Liver (tissue), 9 donors: ENCODE data around the gene MAP4K4. TPM values are rescaled to one million over a fixed set of nuclear protein-coding genes. Genes with fewer than 3 reads are reported as not detected.

Source experiments
- DNase-seq: peaks from one replicate; pipeline ENCODE4 v3.0.0-alpha.2; 2017; ENCODE audit warnings: low spot score
- H3K27ac ChIP-seq, 2 donors: one replicate each; pipeline ENCODE4 v1.7.0; 2013; ENCODE audit warnings: inconsistent platforms in 2 of 2, low read length in 2 of 2, control low read depth in 1 of 2, low read depth in 1 of 2, mild to moderate bottlenecking in 1 of 2
- H3K27me3 ChIP-seq, 4 donors: one replicate each; pipeline versions ENCODE4 v1.6.1 to v1.7.0; 2013; ENCODE audit warnings: low read length in 3 of 4, inconsistent platforms in 1 of 4, mild to moderate bottlenecking in 1 of 4, moderate library complexity in 1 of 4; ENCODE audit not compliant: control insufficient read depth in 4 of 4, insufficient read depth in 4 of 4
- H3K36me3 ChIP-seq, 4 donors: one replicate each; pipeline versions ENCODE4 v1.6.1 to v1.7.0; 2013; ENCODE audit warnings: low read length in 3 of 4, mild to moderate bottlenecking in 3 of 4, low read depth in 1 of 4, moderate library complexity in 1 of 4; ENCODE audit not compliant: control insufficient read depth in 4 of 4, insufficient read depth in 3 of 4
- H3K4me1 ChIP-seq, 4 donors: one replicate each; pipeline versions ENCODE4 v1.6.1 to v1.7.0; 2013; ENCODE audit warnings: low read length in 3 of 4, mild to moderate bottlenecking in 3 of 4, moderate library complexity in 1 of 4; ENCODE audit not compliant: control insufficient read depth in 4 of 4, insufficient read depth in 4 of 4
- H3K4me3 ChIP-seq, 3 donors: one replicate each; pipeline versions ENCODE4 v1.6.1 to v1.7.0; 2013; ENCODE audit warnings: low read length in 3 of 3, control low read depth in 1 of 3, low read depth in 1 of 3, mild to moderate bottlenecking in 1 of 3
- H3K9ac ChIP-seq, 2 donors: one replicate each; pipeline ENCODE4 v1.7.0; 2013; ENCODE audit warnings: low read length in 2 of 2, mild to moderate bottlenecking in 2 of 2, moderate library complexity in 2 of 2, control low read depth in 1 of 2, low read depth in 1 of 2
- H3K9me3 ChIP-seq, 4 donors: one replicate each; pipeline versions ENCODE4 v1.6.1 to v1.7.0; 2013; ENCODE audit warnings: low read length in 3 of 4; ENCODE audit not compliant: control insufficient read depth in 4 of 4
- EGR1 ChIP-seq, 2 donors: IDR thresholded peaks; 2 replicates each; pipeline ENCODE4 v1.6.1; 2016 to 2018; ENCODE audit warnings: antibody characterized with exemption in 2 of 2, low read depth in 2 of 2
- FOXA1 ChIP-seq: IDR thresholded peaks from 2 replicates; pipeline ENCODE4 v1.6.1; 2016; ENCODE audit warnings: antibody characterized with exemption
- FOXA2 ChIP-seq: IDR thresholded peaks from 2 replicates; pipeline ENCODE4 v1.6.1; 2016; ENCODE audit warnings: antibody characterized with exemption
- GABPA ChIP-seq, 2 donors: IDR thresholded peaks in 1 of 2; conservative IDR thresholded peaks in 1 of 2; 2 replicates each; pipeline ENCODE4 v1.6.1; 2016; ENCODE audit warnings: antibody characterized with exemption in 2 of 2, mild to moderate bottlenecking in 1 of 2, moderate library complexity in 1 of 2
- HNF4A ChIP-seq, 2 donors: conservative IDR thresholded peaks; 2 replicates each; pipeline ENCODE4 v1.6.1; 2016; ENCODE audit warnings: antibody characterized with exemption in 2 of 2, mild to moderate bottlenecking in 2 of 2
- HNF4G ChIP-seq: IDR thresholded peaks from 2 replicates; pipeline ENCODE4 v1.6.1; 2016; ENCODE audit warnings: antibody characterized with exemption
- JUND ChIP-seq, 2 donors: IDR thresholded peaks; 2 replicates each; pipeline ENCODE4 v1.6.1; 2016; ENCODE audit warnings: antibody characterized with exemption in 2 of 2
- NR2F2 ChIP-seq: IDR thresholded peaks from 2 replicates; pipeline ENCODE4 v1.6.1; 2016; ENCODE audit warnings: antibody characterized with exemption
- RAD21 ChIP-seq, 2 donors: IDR thresholded peaks; 2 replicates each; pipeline ENCODE4 v1.6.1; 2016; ENCODE audit warnings: antibody characterized with exemption in 2 of 2, mild to moderate bottlenecking in 2 of 2
- RXRA ChIP-seq, 2 donors: IDR thresholded peaks; 2 replicates each; pipeline ENCODE4 v1.6.1; 2017 to 2018; ENCODE audit warnings: antibody characterized with exemption in 2 of 2, mild to moderate bottlenecking in 1 of 2
- SP1 ChIP-seq: IDR thresholded peaks from 2 replicates; pipeline ENCODE4 v1.6.1; 2018; ENCODE audit warnings: antibody characterized with exemption, mild to moderate bottlenecking
- TAF1 ChIP-seq: conservative IDR thresholded peaks from 2 replicates; pipeline ENCODE4 v1.6.1; 2016; ENCODE audit warnings: antibody characterized with exemption, mild to moderate bottlenecking
- YY1 ChIP-seq: IDR thresholded peaks from 2 replicates; pipeline ENCODE4 v1.6.1; 2016; ENCODE audit warnings: antibody characterized with exemption, mild to moderate bottlenecking
- WGBS: extraction: QIAGEN DNeasy Blood & Tissue Kit; methylation state at CpG from one replicate; pipeline ENCODE4 v1.1.7; 2013; 5-methylcytosine and 5-hydroxymethylcytosine counted together
- polyA plus RNA-seq, 2 donors: library from polyadenylated mRNA; stranded (reverse) in 1 of 2; unstranded in 1 of 2; fragments of 200-250 nt in 1 of 2; fragments of >200 nt in 1 of 2; fragmentation: Nextera tagmentation in 1 of 2; extraction: Ambion mirVana in 1 of 2; gene quantifications; one replicate each; pipeline versions ENCODE4 v1.2.1 to v1.2.3, GENCODE V29; 2013 to 2015
- total RNA-seq, 2 donors: library from RNA; depleted of rRNA; stranded (reverse); fragments of >200 nt; gene quantifications; one replicate each; pipeline ENCODE4 v1.2.3, GENCODE V29; 2014
- TF ChIP-seq, protein P1 (sequence below): IDR thresholded peaks from 2 replicates; pipeline ENCODE4 v1.6.1; 2016; ENCODE audit warnings: antibody characterized with exemption
- TF ChIP-seq, protein P2 (sequence below): IDR thresholded peaks from 2 replicates; pipeline ENCODE4 v1.6.1; 2016; ENCODE audit warnings: antibody characterized with exemption
- TF ChIP-seq, protein P3 (sequence below): IDR thresholded peaks from 2 replicates; pipeline ENCODE4 v1.6.1; 2016; ENCODE audit warnings: antibody characterized with exemption, mild to moderate bottlenecking
- TF ChIP-seq, protein P4 (sequence below): IDR thresholded peaks from 2 replicates; pipeline ENCODE4 v1.6.1; 2016; ENCODE audit warnings: antibody characterized with exemption
- TF ChIP-seq, protein P5 (sequence below): fragments of 150-350 bp; IDR thresholded peaks from 2 replicates; pipeline ENCODE4 v1.5.1; 2017; ENCODE audit warnings: improper control_type of control experiment, low read depth, low read length; ENCODE audit not compliant: missing input control
- donor health status: healthy.
- donor health status: healthy.
- donor health status: healthy.
- donor health status: healthy.
- donor health status: healthy.

Gene MAP4K4
- total and polyA plus RNA-seq, 4 donors, result 9.1 to 40.0 (median 23.6) TPM

DNA sequence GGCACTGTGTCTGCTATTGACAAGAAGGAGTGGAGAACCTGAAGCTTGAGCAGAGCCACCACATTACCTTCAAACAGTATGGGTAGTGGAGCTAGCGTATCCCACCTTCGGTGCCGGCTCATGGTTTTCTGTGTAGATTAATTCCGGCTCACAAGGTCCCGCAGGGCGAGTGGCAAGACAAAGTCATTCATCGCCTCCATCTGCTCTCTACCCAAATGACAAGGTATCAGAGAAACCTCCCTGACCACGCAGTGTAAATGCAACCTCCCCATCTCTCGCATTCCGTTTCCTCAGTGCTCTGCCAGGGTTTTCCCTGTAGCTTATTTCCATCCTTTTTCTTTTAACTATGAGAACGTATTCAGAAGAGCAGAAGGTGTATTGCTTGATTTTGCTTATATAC, 79.8 kb downstream of the MAP4K4 start:
- no peak for DNase-seq
- H3K27ac ChIP-seq, result no peak overlapping the region
- TF ChIP-seq RXRA (IDR thresholded peaks at IDR 0.05), result no peak
- TF ChIP-seq, protein P1, sequence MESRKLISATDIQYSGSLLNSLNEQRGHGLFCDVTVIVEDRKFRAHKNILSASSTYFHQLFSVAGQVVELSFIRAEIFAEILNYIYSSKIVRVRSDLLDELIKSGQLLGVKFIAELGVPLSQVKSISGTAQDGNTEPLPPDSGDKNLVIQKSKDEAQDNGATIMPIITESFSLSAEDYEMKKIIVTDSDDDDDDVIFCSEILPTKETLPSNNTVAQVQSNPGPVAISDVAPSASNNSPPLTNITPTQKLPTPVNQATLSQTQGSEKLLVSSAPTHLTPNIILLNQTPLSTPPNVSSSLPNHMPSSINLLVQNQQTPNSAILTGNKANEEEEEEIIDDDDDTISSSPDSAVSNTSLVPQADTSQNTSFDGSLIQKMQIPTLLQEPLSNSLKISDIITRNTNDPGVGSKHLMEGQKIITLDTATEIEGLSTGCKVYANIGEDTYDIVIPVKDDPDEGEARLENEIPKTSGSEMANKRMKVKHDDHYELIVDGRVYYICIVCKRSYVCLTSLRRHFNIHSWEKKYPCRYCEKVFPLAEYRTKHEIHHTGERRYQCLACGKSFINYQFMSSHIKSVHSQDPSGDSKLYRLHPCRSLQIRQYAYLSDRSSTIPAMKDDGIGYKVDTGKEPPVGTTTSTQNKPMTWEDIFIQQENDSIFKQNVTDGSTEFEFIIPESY, result no peak
- TF ChIP-seq, protein P2, sequence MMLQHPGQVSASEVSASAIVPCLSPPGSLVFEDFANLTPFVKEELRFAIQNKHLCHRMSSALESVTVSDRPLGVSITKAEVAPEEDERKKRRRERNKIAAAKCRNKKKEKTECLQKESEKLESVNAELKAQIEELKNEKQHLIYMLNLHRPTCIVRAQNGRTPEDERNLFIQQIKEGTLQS, result no peak
- no peak for TF ChIP-seq TAF1
- no peak for TF ChIP-seq RAD21 (IDR thresholded peaks at IDR 0.05)
- TF ChIP-seq HNF4G, result no peak
- TF ChIP-seq HNF4A (conservative IDR thresholded peaks at IDR 0.05), result no peak
- no peak for TF ChIP-seq NR2F2
- TF ChIP-seq JUND (IDR thresholded peaks at IDR 0.05), result no peak
- no peak for TF ChIP-seq GABPA (IDR thresholded peaks at IDR 0.05 in 1 of 2, conservative IDR thresholded peaks at IDR 0.05 in 1 of 2)
- TF ChIP-seq, protein P3, sequence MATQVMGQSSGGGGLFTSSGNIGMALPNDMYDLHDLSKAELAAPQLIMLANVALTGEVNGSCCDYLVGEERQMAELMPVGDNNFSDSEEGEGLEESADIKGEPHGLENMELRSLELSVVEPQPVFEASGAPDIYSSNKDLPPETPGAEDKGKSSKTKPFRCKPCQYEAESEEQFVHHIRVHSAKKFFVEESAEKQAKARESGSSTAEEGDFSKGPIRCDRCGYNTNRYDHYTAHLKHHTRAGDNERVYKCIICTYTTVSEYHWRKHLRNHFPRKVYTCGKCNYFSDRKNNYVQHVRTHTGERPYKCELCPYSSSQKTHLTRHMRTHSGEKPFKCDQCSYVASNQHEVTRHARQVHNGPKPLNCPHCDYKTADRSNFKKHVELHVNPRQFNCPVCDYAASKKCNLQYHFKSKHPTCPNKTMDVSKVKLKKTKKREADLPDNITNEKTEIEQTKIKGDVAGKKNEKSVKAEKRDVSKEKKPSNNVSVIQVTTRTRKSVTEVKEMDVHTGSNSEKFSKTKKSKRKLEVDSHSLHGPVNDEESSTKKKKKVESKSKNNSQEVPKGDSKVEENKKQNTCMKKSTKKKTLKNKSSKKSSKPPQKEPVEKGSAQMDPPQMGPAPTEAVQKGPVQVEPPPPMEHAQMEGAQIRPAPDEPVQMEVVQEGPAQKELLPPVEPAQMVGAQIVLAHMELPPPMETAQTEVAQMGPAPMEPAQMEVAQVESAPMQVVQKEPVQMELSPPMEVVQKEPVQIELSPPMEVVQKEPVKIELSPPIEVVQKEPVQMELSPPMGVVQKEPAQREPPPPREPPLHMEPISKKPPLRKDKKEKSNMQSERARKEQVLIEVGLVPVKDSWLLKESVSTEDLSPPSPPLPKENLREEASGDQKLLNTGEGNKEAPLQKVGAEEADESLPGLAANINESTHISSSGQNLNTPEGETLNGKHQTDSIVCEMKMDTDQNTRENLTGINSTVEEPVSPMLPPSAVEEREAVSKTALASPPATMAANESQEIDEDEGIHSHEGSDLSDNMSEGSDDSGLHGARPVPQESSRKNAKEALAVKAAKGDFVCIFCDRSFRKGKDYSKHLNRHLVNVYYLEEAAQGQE, result no peak
- no peak for TF ChIP-seq EGR1 (IDR thresholded peaks at IDR 0.05; ENCODE audit: low read depth in 2 of 2)
- no peak for TF ChIP-seq FOXA1
- TF ChIP-seq, protein P4, sequence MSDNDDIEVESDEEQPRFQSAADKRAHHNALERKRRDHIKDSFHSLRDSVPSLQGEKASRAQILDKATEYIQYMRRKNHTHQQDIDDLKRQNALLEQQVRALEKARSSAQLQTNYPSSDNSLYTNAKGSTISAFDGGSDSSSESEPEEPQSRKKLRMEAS, result no peak
- no peak for TF ChIP-seq FOXA2
- no peak for TF ChIP-seq YY1
- H3K4me3 ChIP-seq, result no peak overlapping the region
- H3K4me1 ChIP-seq, result peaks cover 13 to 48% (median 22%) of the 10 kb centered on the region in 4 donors
- no peaks in the 10 kb centered on the region for H3K36me3 ChIP-seq
- no peak overlapping the region for H3K9ac ChIP-seq
- 97% methylated on average over 11 of the region's 11 CpGs for WGBS
- no peaks in the 10 kb centered on the region for H3K27me3 ChIP-seq
- H3K9me3 ChIP-seq, result no peaks in the 10 kb centered on the region

DNA sequence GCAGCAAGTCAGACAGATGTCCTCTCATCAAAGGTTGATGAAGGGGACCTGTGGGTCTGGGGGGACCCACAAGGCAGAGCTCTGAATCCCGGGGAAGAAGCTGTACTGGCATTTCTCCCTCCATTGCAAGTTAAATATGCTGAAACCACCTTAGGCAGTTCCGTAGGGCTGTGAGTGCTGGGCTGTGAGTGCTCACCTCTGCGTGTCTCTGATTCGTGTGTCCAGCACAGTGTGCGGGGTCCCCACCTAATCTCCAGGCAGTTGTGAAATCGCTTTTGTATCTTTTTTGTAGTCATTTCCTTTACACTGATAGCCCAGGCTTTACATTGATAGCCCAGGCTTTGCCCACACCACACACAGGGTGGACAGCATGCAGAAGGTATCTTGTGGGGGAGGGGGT, 80.6 kb downstream of the MAP4K4 start:
- Histone ChIP-seq H3K36me3 (no peaks in the 10 kb centered on the region), H3K27me3 (no peaks in the 10 kb centered on the region), H3K27ac (no peak overlapping the region), H3K9me3 (no peaks in the 10 kb centered on the region), H3K4me3 (no peak overlapping the region), H3K4me1 (peaks cover 9 to 44% (median 18%) of the 10 kb centered on the region in 4 donors), H3K9ac (no peak overlapping the region)
- TF ChIP-seq HNF4G (no peak), NR2F2 (no peak), FOXA2 (no peak), SP1 (no peak), RAD21 (IDR thresholded peaks at IDR 0.05) (no peak), JUND (IDR thresholded peaks at IDR 0.05) (no peak), YY1 (no peak), GABPA (IDR thresholded peaks at IDR 0.05 in 1 of 2, conservative IDR thresholded peaks at IDR 0.05 in 1 of 2) (no peak), TAF1 (no peak)
- TF ChIP-seq, protein P1, result no peak
- TF ChIP-seq, protein P4, result no peak
- TF ChIP-seq, protein P5, sequence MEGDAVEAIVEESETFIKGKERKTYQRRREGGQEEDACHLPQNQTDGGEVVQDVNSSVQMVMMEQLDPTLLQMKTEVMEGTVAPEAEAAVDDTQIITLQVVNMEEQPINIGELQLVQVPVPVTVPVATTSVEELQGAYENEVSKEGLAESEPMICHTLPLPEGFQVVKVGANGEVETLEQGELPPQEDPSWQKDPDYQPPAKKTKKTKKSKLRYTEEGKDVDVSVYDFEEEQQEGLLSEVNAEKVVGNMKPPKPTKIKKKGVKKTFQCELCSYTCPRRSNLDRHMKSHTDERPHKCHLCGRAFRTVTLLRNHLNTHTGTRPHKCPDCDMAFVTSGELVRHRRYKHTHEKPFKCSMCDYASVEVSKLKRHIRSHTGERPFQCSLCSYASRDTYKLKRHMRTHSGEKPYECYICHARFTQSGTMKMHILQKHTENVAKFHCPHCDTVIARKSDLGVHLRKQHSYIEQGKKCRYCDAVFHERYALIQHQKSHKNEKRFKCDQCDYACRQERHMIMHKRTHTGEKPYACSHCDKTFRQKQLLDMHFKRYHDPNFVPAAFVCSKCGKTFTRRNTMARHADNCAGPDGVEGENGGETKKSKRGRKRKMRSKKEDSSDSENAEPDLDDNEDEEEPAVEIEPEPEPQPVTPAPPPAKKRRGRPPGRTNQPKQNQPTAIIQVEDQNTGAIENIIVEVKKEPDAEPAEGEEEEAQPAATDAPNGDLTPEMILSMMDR, result no peak
- DNase-seq, result no peak
- WGBS, result 88% methylated on average over 6 of the region's 6 CpGs
